ENCODE measurements around the gene TASP1.
A peak's percentile ranks its signal among the peaks of the same experiment; 100 is the strongest.
"Not testable (repeated sequence)": the region's sequence is repeated elsewhere in the genome, so short reads cannot be mapped to it uniquely, and the experiment has no call there.

The TASP1 gene, protein sequence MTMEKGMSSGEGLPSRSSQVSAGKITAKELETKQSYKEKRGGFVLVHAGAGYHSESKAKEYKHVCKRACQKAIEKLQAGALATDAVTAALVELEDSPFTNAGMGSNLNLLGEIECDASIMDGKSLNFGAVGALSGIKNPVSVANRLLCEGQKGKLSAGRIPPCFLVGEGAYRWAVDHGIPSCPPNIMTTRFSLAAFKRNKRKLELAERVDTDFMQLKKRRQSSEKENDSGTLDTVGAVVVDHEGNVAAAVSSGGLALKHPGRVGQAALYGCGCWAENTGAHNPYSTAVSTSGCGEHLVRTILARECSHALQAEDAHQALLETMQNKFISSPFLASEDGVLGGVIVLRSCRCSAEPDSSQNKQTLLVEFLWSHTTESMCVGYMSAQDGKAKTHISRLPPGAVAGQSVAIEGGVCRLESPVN

GRCh38 chr20:13638496-13639149 is at the start of gene TASP1:
TSS of gene TASP1 (minus strand) at chr20:13638932. CDS start at chr20:13630078, 8,854 bp downstream.
- peak; percentile 93 to 95 for DNase-seq (ENCODE audit: low read depth in 2 of 2)

DNA sequence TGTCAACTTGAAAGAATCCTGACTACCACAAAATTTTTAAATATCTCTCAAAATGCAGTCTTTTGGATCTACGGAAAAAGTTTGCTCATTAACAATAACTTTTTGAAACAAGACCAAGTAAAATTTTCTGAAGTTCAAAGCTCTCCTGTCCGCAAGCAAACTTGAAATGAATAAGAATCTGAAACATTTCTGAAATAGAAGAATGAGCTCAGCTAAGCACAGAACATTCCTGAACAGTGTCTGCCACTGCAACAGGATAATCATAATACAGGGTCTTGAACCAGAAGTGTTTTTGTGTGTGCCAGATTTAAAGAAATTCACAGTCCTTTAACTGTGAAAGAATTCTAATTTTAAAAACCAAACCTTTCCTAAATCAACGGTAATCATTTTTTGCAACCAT is 49.1 kb upstream of the TASP1 start:
- no peak for DNase-seq (ENCODE audit: low read depth in 2 of 2)

DNA sequence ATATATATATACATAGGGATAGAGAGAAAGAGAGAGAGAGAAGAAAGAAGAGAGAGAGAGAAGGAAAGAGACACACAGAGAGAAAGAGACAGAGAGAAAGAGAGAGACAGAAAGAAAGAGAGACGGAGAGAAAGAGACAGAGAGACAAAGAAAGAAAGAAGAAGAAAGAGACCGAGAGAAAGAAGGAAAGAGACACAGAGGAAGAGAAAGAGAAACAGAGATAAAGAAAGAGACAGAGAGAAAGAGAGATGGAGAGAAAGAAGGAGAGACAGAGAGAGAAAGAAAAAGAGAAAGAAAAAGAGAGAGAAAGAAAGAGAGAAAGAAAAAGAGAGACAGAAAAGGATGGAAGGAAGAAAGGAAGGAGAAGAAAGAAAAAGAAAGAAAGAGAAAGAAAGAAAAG is 46.9 kb upstream of the TASP1 start:
- DNase-seq (ENCODE audit: low read depth in 2 of 2) = no peak

- DNase-seq (ENCODE audit: low read depth in 2 of 2) = no peak
Observed at GRCh38 chr20:13684566-13685222, 46.0 kb upstream of the TASP1 start.

GRCh38 chr20:13683833-13684232 is 45.1 kb upstream of the TASP1 start:
- DNase-seq (ENCODE audit: low read depth in 2 of 2) = no peak

DNA sequence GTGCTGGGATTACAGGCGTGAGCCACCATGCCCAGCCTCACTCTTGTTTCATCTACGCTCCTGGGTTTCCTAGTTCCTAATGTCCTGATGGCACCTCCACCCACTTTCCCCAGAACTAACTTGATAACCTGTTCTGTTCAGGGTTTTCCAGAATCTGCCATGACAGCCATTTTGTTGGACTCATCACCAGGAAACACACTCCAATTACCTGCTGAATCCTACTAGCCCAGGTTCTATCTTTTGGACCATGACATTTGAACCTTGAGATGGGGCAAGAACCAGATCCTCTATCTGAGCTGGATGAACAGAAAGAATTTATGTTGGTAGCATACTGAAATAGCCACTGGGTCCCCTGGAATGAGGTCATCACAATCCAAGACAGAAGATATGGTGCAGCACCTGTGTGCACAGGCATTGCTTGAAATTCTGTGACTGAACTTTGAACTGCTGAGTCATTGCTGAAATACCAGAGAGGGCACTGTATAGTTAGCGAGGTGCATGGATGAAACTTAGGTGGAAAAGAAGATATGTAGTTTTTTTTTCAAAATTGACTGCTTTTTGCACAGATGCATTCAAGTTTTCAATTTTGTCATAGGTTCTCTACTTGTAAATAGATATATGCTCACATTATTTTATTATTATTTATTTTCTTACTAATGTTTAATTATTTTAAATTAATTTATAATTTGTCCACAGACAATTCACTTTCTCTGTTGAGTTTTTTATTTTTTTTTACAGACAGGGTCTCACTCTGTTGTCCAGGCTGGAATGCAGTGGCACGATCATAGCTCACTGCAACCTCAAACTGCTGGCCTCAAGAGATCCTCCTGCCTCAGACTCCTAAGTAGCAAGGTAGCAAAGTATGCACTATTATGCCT is 42.8 kb upstream of the TASP1 start:
- no peak for DNase-seq (ENCODE audit: low read depth in 2 of 2)

- DNase-seq (ENCODE audit: low read depth in 2 of 2) = no peak
Observed at GRCh38 chr20:13678944-13679343, 40.2 kb upstream of the TASP1 start.

- DNase-seq (ENCODE audit: low read depth in 2 of 2) = no peak
Observed at GRCh38 chr20:13677241-13677640, 38.5 kb upstream of the TASP1 start.

DNA sequence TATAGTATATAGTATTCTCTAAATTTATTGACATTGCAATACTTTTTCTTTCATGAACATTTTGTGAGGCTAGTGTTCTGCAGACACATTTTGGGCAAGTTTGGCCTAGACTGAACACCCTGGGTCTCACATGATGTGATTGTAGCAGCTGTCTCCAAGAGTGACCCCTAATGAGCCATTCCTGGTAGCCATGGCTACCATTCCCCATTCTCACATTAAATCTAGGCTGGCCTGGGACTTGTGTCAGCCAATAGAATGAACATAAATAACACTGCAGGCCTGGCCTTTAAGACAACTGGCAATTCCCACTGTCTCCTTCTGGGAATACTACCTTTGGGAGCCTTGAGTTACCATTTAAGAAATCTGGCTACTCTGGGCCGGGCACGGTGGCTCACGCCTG is 38.0 kb upstream of the TASP1 start:
- DNase-seq (ENCODE audit: low read depth in 2 of 2) = no peak

- no peak for DNase-seq (ENCODE audit: low read depth in 2 of 2)
Observed at GRCh38 chr20:13672690-13673089, 34.0 kb upstream of the TASP1 start.

DNA sequence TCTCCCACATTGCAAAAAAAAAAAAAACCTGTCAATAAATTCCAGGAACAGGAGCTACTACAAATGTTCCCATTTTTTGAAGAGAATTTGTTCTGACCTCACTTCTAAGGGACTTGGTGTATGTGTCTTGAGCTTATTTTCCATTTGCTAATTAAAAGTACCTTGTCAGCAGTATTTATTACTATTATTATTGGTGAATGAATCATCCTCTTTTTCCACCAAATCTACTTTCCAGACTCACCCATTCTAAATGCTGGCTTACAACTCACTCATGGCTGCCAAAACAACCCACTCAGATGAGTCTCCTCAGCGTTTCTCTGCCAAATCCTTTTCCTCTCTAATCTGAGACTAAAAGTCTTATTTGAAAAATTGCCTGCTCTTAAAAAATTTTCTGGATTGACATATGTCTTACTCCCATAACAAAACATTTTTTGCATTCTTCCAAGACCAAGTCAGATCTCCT is 33.2 kb upstream of the TASP1 start:
- no peak for DNase-seq (ENCODE audit: low read depth in 2 of 2)

DNA sequence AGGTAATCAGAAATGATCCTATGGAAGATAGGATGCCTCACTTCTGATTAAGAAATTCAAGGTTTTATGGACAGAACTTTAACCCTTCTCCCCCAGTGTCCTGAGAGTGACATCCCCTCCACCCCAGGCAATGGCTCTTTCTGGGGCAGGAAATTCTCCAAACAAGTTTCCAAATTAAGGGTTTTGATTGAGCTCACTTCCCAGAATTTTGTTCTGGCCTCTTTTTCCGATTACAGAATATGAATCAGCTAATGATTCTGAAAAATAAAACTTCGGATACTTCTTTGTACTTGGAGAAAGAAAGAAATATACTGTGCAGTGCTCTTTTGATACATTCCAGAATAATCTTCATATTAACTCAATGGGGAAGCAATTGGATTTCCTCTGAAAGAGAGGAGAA is 32.8 kb upstream of the TASP1 start:
- DNase-seq (ENCODE audit: low read depth in 2 of 2) = no peak

DNA sequence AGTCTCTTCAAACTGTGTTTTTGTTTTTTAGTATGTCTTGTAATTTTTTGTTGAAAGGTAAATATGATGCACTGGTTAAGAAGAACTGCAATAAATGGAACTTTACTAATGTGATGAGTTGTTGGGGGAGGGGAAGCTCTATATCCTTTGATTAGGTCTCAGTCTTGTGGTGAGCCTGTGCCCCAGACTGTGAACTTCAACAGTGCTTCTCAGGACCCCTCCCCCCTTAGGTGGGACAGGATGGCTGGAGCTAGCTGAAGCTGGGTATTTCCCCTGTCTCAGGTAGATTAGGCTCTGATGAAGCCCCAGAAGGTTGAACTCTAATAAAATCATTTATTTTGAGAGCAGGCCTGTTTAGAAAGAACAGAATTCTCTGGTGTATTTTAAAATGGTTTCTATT is 31.4 kb upstream of the TASP1 start:
- DNase-seq (ENCODE audit: low read depth in 2 of 2) = no peak

DNA sequence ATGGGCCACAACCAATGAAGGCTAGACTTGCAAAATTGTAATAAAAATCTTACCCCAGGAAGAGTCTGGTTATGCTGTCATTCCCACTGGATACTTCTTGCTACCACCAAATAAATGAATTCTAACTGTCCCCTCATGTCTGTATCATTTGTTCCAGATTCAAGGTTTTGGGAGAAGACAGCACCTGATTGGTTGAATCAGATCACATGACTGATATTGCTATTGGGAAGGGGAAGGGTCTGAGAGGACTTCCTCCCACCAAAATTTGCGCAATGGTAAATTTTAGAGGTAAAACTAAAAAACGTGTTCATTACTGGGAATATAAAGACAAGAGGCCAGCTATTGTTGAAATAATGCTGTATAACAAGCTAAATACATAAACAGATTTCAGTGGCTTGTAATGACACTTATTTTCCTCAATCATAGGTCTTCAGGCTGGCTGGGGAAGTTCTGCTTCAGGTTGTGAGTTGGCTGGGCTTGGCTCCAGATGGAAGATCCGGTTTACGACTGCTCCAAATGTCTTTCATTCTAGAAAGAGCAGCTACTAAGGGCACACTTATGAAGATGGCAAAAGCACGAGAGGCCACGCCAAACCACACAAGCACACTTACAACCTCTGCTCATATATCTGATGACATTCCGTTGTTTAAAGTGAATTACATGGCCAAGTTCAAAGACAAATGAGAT is 27.1 kb upstream of the TASP1 start:
- DNase-seq (ENCODE audit: low read depth in 2 of 2) = no peak

DNA sequence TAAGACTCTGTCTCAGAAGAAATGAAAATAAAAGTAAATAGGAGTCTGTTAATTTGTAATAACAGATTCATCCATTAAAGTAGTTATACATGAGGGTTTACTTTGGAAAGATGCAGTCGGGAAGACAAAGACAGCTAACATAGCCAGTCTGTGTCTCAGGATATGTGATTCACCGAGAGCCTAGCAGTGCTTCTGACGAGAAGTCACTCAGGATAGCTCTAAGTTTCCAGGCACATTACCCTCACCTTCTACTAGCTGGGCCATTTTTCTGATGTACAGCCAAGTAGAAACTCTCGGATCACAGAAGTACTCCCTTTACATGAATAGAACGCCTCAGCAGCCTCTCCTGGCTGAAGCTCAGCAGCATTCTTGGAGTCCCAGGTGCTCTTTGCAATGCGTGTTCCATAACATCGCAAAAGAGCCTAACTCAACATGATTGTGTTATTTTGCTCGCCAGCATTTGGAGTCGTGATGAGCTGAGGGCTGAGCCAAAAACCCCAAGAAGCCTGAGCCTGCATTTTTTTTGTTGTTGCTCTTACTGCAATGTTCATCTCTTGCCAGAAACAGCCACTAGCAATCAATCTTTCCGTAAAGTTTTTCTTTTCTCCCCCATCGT is 22.4 kb upstream of the TASP1 start:
- no peak for DNase-seq (ENCODE audit: low read depth in 2 of 2)

DNA sequence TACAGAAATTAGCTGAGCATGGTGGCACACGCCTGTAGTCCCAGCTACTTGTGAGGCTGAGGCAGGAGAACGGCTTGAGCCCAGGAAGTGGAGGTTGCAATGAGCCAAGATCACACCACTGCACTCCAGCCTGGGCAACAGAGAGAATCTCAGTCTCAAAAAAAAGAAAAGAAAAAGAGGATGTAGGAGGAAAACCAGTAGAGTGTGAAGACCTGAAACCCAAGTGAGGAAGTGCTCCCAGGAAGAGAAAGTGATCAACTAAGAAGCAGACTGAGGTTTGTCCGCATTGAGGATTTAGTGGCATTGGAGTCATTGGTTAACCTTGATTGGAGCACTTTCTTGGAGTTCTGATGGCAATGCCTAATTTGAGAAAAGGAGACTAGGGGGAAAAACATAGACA is 20.6 kb upstream of the TASP1 start:
- no peak for DNase-seq (ENCODE audit: low read depth in 2 of 2)

DNA sequence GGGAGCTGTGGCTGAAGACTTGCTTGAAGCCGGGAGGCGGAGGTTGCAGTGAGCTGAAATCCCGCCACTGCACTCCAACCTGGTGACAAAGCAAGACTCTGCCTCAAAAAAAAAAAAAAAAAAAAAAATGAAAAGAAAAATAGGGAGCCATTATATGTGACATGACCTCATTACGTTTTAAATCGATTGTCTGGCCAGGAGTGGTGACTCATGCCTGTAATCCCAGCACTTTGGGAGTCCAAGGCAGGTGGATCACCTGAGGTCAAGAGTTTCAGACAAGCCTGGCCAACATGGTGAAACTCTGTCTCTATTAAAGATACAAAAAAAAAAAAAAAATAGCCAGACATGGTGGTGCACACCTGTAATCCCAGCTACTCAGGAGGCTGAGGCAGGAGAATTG is 19.3 kb upstream of the TASP1 start:
- DNase-seq (ENCODE audit: low read depth in 2 of 2) = not testable (repeated sequence)

DNA sequence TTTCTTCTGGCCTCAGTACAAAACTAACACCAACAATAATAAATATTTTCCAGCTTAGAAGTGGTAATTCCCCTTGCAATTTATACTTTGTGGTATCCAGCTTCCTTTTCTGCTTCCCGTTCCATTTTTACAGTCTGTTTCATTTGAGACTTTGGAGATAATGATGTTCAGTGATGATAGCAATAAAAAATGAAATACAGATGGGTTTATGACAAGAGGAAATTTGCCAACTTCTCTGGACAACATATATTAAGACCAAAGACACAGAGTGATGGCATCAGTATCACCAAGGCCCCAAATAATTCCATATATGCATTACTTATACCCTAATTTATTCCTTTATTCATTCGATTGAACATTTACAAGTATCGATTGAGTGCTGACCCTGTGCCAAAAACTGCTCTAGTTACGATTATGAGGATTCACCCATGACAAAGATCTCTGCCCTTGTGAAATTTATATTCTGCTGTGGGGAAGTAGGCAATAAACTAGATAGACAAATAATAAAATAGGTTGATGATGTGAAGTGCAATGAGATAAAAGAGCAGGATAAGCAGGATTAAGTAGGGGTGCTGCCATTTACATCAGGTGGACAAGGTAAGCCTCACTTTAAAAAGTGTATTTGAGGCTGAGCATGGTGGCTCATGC is 18.1 kb upstream of the TASP1 start:
- DNase-seq (ENCODE audit: low read depth in 2 of 2) = no peak

DNA sequence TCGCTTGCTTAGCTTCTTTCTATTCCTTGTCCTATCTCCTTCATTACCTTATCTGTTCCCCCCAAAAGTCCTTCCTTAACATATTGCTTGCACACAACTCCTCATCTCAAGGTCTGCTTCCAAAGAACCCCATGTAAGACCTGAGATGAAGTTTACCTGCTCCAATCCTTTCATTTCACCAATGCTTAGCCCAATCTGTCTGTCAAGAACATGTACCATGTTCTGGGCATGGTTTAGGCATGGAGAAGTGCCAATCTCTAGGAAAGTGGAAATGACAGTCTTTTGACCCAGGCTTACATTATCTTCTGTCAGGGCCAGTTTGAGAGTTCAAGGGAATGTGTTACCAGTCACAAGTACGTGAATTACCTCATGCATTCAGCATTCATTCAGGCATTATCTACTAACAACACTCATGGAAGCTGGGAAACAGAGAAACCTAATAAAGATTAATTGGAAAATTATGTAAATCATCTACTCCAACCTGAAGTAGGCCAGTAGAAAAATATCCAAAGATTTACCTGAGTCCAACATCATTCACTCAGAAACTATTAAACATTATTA is 15.8 kb upstream of the TASP1 start:
- no peak for DNase-seq (ENCODE audit: low read depth in 2 of 2)

DNA sequence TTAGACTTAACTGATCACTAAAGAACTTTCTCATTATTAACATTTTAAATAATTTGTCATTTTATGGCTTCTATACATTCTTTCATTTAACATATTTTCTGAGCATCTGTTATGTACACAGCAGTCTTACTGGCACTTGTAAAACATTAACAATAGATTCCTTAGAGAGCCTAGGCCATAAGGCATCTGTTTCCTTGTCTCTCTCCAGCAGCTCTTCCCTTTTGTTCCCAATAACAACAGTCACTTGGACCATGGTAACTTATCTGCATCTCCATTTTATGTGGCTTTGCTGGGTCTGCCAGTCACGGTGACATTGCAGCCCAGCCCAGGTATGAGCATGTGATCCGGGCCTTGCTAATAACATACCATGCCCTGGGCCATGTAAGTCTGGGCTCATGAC is 11.7 kb upstream of the TASP1 start:
- no peak for DNase-seq (ENCODE audit: low read depth in 2 of 2)
